GM12864 (cell line): ENCODE data around the gene FBLN1.

Source experiments
- DNase-seq: peaks from one replicate; pipeline ENCODE4 v3.0.0-alpha.2; 2011; ENCODE audit warnings: low read depth
- H3K4me3 ChIP-seq: 2 replicates; pipeline ENCODE4 v1.5.1; 2011; ENCODE audit warnings: mild to moderate bottlenecking, low read depth, low read length, control low read depth
- CTCF ChIP-seq: IDR thresholded peaks from 2 replicates; pipeline ENCODE4 v1.5.1; 2011; ENCODE audit warnings: low read depth, mild to moderate bottlenecking, moderate library complexity, low read length, control low read depth, inconsistent platforms; ENCODE audit errors: missing control alignments

FBLN1 gene

GRCh38 chr22:45469281-45470073, 33.2 kb upstream of the FBLN1 start:
- no peak overlapping the region for H3K4me3 ChIP-seq
- DNase-seq, result no peak
- TF ChIP-seq CTCF, result no peak

GRCh38 chr22:45470871-45471270, 31.8 kb upstream of the FBLN1 start:
- no peak overlapping the region for H3K4me3 ChIP-seq
- no peak for TF ChIP-seq CTCF
- DNase-seq, result no peak

- TF ChIP-seq CTCF, result no peak
- no peak for DNase-seq
- no peak overlapping the region for H3K4me3 ChIP-seq
Observed at GRCh38 chr22:45472426-45472825, 30.3 kb upstream of the FBLN1 start.

- no peak for DNase-seq
- TF ChIP-seq CTCF, result no peak
- H3K4me3 ChIP-seq, result no peak overlapping the region
Observed at GRCh38 chr22:45473626-45474237, 29.0 kb upstream of the FBLN1 start.

GRCh38 chr22:45475063-45475747, 27.5 kb upstream of the FBLN1 start:
- no peak for DNase-seq
- TF ChIP-seq CTCF, result no peak
- no peak overlapping the region for H3K4me3 ChIP-seq

GRCh38 chr22:45475851-45476514, 26.7 kb upstream of the FBLN1 start:
- no peak overlapping the region for H3K4me3 ChIP-seq
- no peak for DNase-seq
- no peak for TF ChIP-seq CTCF
